Sigmoid colon (tissue), 7 donors: ENCODE data around the gene PTGS1. TPM values are rescaled to one million over a fixed set of nuclear protein-coding genes. Genes with fewer than 3 reads are reported as not detected.

Experiments used
- DNase-seq: peaks from one replicate; pipeline ENCODE4 v3.0.0-alpha.2; 2019
- H3K27ac ChIP-seq, 4 donors: fragments of 200-600 bp; sonication (generic); one replicate each; pipeline ENCODE4 v1.5.1; 2016 to 2019; ENCODE audit warnings: mild to moderate bottlenecking in 1 of 4
- H3K27me3 ChIP-seq, 3 donors: fragments of 200-600 bp; sonication (generic); one replicate each; pipeline ENCODE4 v1.5.1; 2019; ENCODE audit warnings: mild to moderate bottlenecking in 1 of 3
- H3K36me3 ChIP-seq, 4 donors: fragments of 200-600 bp; sonication (generic); one replicate each; pipeline ENCODE4 v1.5.1; 2016 to 2019
- H3K4me1 ChIP-seq, 4 donors: fragments of 200-600 bp; sonication (generic); one replicate each; pipeline ENCODE4 v1.5.1; 2017 to 2019
- H3K4me3 ChIP-seq, 4 donors: fragments of 200-600 bp; sonication (generic); one replicate each; pipeline ENCODE4 v1.5.1; 2017 to 2019; ENCODE audit warnings: mild to moderate bottlenecking in 2 of 4, moderate library complexity in 1 of 4
- H3K9me3 ChIP-seq, 4 donors: fragments of 200-600 bp in 3 of 4; sonication (generic) in 3 of 4; one replicate each; pipeline versions ENCODE4 v1.5.1 to v1.6.1; 2013 to 2019
- EP300 ChIP-seq, 4 donors: sonication (generic); formaldehyde crosslinking; IDR thresholded peaks; one replicate each; pipeline ENCODE4 v1.6.1; 2017; ENCODE audit warnings: antibody characterized with exemption in 4 of 4
- POLR2A ChIP-seq, 2 donors: fragments of 450-650 bp; IDR thresholded peaks; one replicate each; pipeline ENCODE4 v1.6.1; 2016; ENCODE audit warnings: antibody characterized with exemption in 2 of 2, mild to moderate bottlenecking in 2 of 2, moderate library complexity in 2 of 2
- POLR2AphosphoS5 ChIP-seq, 4 donors: sonication (generic); formaldehyde crosslinking; IDR thresholded peaks; one replicate each; pipeline ENCODE4 v1.6.1; 2017; ENCODE audit warnings: antibody characterized with exemption in 4 of 4
- WGBS, 2 donors: extraction: QIAGEN DNeasy Blood & Tissue Kit; methylation state at CpG; one replicate each; pipeline ENCODE4 v1.1.7; 2013; 5-methylcytosine and 5-hydroxymethylcytosine counted together
- intact Hi-C: fragments of 100-400 bp; cut with DNase I; formaldehyde crosslinking; loops from one replicate; pipeline ENCODE4 v1.15.1; 2023
- polyA plus RNA-seq, 3 donors: library from polyadenylated mRNA; stranded (reverse); fragments of 200-250 nt; gene quantifications; one replicate each; pipeline ENCODE4 v1.2.3, GENCODE V29; 2013
- total RNA-seq, 4 donors: library from RNA; depleted of rRNA; stranded (reverse); fragments of >200 nt; gene quantifications; one replicate each; pipeline ENCODE4 v1.1.0, GENCODE V29; 2016
- TF ChIP-seq, protein P1 (sequence below), 4 experiments: fragments of 450-650 bp in 3 of 4; fragments of 200-600 bp in 1 of 4; IDR thresholded peaks; one replicate each; pipeline ENCODE4 v1.5.1; 2016 to 2019; ENCODE audit warnings: antibody characterized with exemption in 4 of 4, mild to moderate bottlenecking in 3 of 4, moderate library complexity in 2 of 4
- donor health status: healthy with polysubstance abuse.
- donor health status: Bipolar disorder and iron deficiency.
- donor health status: healthy.

PTGS1 gene
- total and polyA plus RNA-seq, 7 donors, result 3.0 to 150 (median 72.6) TPM

DNA sequence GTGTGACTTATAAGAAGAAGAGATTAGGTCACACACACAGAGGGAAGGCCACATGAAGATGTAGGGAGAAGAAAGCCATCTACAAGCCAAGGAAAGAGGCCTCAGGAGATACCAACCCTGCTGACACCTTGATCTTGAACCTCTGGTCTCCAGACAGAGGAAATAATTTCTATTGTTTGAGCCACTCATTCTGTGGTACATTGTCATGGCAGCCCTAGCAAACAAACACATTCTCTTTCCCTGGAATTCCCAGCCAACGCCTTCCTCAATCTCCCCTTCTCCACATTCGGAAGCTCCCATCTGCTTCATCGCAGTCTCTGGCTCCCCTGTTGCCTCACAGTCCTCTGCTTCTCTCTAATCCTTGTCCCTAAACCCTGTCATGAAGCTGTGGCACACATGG, 16.7 kb downstream of the PTGS1 start:
- H3K4me1 ChIP-seq, result peaks cover 0 to 47% (median 26%) of the 10 kb centered on the region in 4 donors
- WGBS, 2 donors, result 50 to 82% methylated on average over 3 of the region's 3 CpGs
- intact Hi-C loops, result no loop called here
- H3K27me3 ChIP-seq, result no peaks in the 10 kb centered on the region
- H3K36me3 ChIP-seq, result peaks cover 12 to 84% (median 31%) of the 10 kb centered on the region in 4 donors
- H3K9me3 ChIP-seq, result no peaks in the 10 kb centered on the region
- DNase-seq, result no peak
- TF ChIP-seq, protein P1, sequence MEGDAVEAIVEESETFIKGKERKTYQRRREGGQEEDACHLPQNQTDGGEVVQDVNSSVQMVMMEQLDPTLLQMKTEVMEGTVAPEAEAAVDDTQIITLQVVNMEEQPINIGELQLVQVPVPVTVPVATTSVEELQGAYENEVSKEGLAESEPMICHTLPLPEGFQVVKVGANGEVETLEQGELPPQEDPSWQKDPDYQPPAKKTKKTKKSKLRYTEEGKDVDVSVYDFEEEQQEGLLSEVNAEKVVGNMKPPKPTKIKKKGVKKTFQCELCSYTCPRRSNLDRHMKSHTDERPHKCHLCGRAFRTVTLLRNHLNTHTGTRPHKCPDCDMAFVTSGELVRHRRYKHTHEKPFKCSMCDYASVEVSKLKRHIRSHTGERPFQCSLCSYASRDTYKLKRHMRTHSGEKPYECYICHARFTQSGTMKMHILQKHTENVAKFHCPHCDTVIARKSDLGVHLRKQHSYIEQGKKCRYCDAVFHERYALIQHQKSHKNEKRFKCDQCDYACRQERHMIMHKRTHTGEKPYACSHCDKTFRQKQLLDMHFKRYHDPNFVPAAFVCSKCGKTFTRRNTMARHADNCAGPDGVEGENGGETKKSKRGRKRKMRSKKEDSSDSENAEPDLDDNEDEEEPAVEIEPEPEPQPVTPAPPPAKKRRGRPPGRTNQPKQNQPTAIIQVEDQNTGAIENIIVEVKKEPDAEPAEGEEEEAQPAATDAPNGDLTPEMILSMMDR (IDR thresholded peaks at IDR 0.05), result no peak
- TF ChIP-seq EP300 (IDR thresholded peaks at IDR 0.05) (no peak), POLR2AphosphoS5 (IDR thresholded peaks at IDR 0.05) (no peak), POLR2A (IDR thresholded peaks at IDR 0.05) (no peak)
- peak overlapping the region in 3 of 4 donors; percentile 51 to 66 (median 52) for H3K27ac ChIP-seq
- H3K4me3 ChIP-seq, result no peak overlapping the region

DNA sequence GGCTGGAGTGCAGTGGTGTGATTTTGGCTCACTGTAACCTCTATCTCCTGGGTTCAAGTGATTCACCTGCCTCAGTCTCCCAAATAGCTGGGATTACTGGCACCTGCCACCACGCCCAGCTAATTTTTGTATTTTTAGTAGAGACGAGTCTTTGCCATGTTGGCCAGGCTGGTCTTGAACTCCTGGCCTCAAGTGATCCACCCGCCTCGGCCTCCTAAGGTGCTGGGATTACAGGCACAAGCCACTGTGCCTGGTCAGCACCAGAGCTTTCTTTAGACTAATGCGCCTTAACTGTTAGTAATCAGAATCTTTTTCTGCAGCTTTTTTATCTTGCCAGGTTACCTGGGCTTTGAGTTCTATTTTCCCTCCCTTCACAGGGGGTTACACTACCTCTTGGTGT, 18.4 kb downstream of the PTGS1 start:
- Histone ChIP-seq H3K27ac (peak overlapping the region in 3 of 4 donors; percentile 27 to 66 (median 52)), H3K27me3 (no peaks in the 10 kb centered on the region), H3K9me3 (no peaks in the 10 kb centered on the region), H3K4me3 (no peak overlapping the region), H3K4me1 (peaks cover 0 to 47% (median 26%) of the 10 kb centered on the region in 4 donors), H3K36me3 (peaks cover 12 to 89% (median 32%) of the 10 kb centered on the region in 4 donors)
- no peak for TF ChIP-seq POLR2A (IDR thresholded peaks at IDR 0.05)
- TF ChIP-seq, protein P1 (IDR thresholded peaks at IDR 0.05), result no peak
- TF ChIP-seq POLR2AphosphoS5 (IDR thresholded peaks at IDR 0.05), result no peak
- TF ChIP-seq EP300 (IDR thresholded peaks at IDR 0.05), result no peak
- intact Hi-C loops, result no loop called here
- DNase-seq, result no peak
- 96% methylated on average over 5 of the region's 5 CpGs for WGBS, 2 donors

DNA sequence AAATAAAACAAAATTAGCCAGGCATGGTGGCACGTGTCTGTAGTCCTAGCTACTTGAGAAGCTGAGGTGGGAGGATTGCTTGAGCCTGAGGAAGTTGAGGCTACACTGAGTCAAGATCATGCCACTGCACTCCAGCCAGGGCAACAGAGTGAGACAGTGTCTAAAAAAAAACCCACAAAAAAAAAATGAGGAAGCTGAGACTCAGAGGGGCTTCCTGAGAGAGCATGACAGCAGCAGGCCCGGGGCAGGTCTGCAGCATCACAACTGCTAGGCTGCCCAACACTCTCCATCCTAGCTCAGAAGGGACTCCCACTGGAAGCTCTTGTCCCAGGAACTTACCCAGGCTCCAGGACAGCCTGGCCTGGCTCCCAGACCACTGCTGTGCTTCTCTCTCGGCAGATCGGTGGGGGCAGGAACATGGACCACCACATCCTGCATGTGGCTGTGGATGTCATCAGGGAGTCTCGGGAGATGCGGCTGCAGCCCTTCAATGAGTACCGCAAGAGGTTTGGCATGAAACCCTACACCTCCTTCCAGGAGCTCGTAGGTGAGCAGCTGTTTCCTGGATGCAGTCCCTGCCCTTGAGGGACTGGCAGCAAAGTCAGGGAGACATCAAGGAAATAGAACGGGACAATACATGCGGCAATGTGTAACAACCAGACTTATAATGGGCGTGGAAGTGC, 19.1 kb downstream of the PTGS1 start:
- TF ChIP-seq POLR2AphosphoS5 (IDR thresholded peaks at IDR 0.05) (no peak), POLR2A (IDR thresholded peaks at IDR 0.05) (no peak), EP300 (IDR thresholded peaks at IDR 0.05) (no peak)
- TF ChIP-seq, protein P1 (IDR thresholded peaks at IDR 0.05), result no peak
- DNase-seq, result peak; percentile 56
- 29 to 32% methylated on average over 11 of the region's 11 CpGs for WGBS, 2 donors
- H3K27ac ChIP-seq, result peak overlapping the region in 3 of 4 donors; percentile 27 to 66 (median 52)
- no peaks in the 10 kb centered on the region for H3K27me3 ChIP-seq
- H3K4me1 ChIP-seq, result peaks cover 0 to 48% (median 31%) of the 10 kb centered on the region in 4 donors
- intact Hi-C loops, result no loop called here
- H3K9me3 ChIP-seq, result no peaks in the 10 kb centered on the region
- no peak overlapping the region for H3K4me3 ChIP-seq
- H3K36me3 ChIP-seq, result peaks cover 12 to 81% (median 32%) of the 10 kb centered on the region in 4 donors

DNA sequence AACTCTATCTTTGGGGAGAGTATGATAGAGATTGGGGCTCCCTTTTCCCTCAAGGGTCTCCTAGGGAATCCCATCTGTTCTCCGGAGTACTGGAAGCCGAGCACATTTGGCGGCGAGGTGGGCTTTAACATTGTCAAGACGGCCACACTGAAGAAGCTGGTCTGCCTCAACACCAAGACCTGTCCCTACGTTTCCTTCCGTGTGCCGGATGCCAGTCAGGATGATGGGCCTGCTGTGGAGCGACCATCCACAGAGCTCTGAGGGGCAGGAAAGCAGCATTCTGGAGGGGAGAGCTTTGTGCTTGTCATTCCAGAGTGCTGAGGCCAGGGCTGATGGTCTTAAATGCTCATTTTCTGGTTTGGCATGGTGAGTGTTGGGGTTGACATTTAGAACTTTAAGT, 21.5 kb downstream of the PTGS1 start:
- no peaks in the 10 kb centered on the region for H3K9me3 ChIP-seq
- H3K27ac ChIP-seq, result peak overlapping the region; percentile 77 to 89 (median 86)
- no peak overlapping the region for H3K4me3 ChIP-seq
- peaks cover 0 to 55% (median 33%) of the 10 kb centered on the region in 4 donors for H3K4me1 ChIP-seq
- 94 to 95% methylated on average over 9 of the region's 9 CpGs for WGBS, 2 donors
- no peak for DNase-seq
- no peaks in the 10 kb centered on the region for H3K27me3 ChIP-seq
- TF ChIP-seq EP300 (IDR thresholded peaks at IDR 0.05) (no peak), POLR2A (IDR thresholded peaks at IDR 0.05) (no peak), POLR2AphosphoS5 (IDR thresholded peaks at IDR 0.05) (no peak)
- TF ChIP-seq, protein P1 (IDR thresholded peaks at IDR 0.05), result no peak
- intact Hi-C loops, result no loop called here
- peaks cover 12 to 58% (median 24%) of the 10 kb centered on the region in 4 donors for H3K36me3 ChIP-seq
